Right lobe of liver (tissue), 6 donors: ENCODE measurements around the gene RIOK1. TPM values are rescaled to one million over a fixed set of nuclear protein-coding genes. Genes with fewer than 3 reads are reported as not detected.
"Not testable (repeated sequence)": the region's sequence is repeated elsewhere in the genome, so short reads cannot be mapped to it uniquely, and the experiment has no call there.

Experiments used
- ATAC-seq, 4 donors: fragments of 200-7000 bp; cut with Tn5 transposase; one replicate each; pipeline ENCODE4 v1.9.1; 2020; ENCODE audit warnings: mild to moderate bottlenecking in 4 of 4, moderate library complexity in 4 of 4
- DNase-seq, 3 donors: peaks; one replicate each; pipeline ENCODE4 v3.0.0-alpha.2; 2020
- H3K27ac ChIP-seq, 3 donors: fragments of 200-600 bp; one replicate each; pipeline ENCODE4 v1.8.0; 2022
- H3K27me3 ChIP-seq, 2 donors: fragments of 200-600 bp; one replicate each; pipeline ENCODE4 v1.8.0; 2022
- H3K36me3 ChIP-seq, 4 donors: fragments of 200-600 bp; sonication (generic) in 1 of 4; one replicate each; pipeline versions ENCODE4 v1.5.1 to v1.8.0; 2017 to 2022; ENCODE audit warnings: control low read depth in 1 of 4
- H3K4me1 ChIP-seq, 4 donors: fragments of 200-600 bp; sonication (generic) in 1 of 4; one replicate each; pipeline versions ENCODE4 v1.5.1 to v1.8.0; 2017 to 2022; ENCODE audit warnings: control low read depth in 1 of 4
- H3K4me3 ChIP-seq, 3 donors: fragments of 200-600 bp; one replicate each; pipeline ENCODE4 v1.8.0; 2022
- H3K9me3 ChIP-seq, 4 donors: fragments of 200-600 bp; sonication (generic) in 1 of 4; one replicate each; pipeline versions ENCODE4 v1.5.1 to v1.8.0; 2017 to 2022; ENCODE audit warnings: control low read depth in 1 of 4
- POLR2A ChIP-seq: fragments of 450-650 bp; IDR thresholded peaks from one replicate; pipeline ENCODE4 v1.6.1; 2017; ENCODE audit warnings: antibody characterized with exemption, mild to moderate bottlenecking
- WGBS: methylation state at CpG from one replicate; pipeline ENCODE4 v1.1.6; 2018; ENCODE audit warnings: low coverage, low lambda C conversion rate; ENCODE audit not compliant: insufficient coverage; ENCODE audit errors: missing lambda C conversion rate; 5-methylcytosine and 5-hydroxymethylcytosine counted together
- intact Hi-C, 2 donors: fragments of 100-400 bp; cut with DNase I; formaldehyde crosslinking; loops; one replicate each; pipeline versions ENCODE4 v1.11.2 to v1.14.1; 2022
- long read RNA-seq: library from polyadenylated mRNA; unstranded; transcript quantifications from one replicate; pipeline ENCODE4 v2.0.0, GENCODE V29; 2019
- total RNA-seq, 6 experiments: library from RNA; depleted of rRNA in 2 of 6; stranded (reverse); fragments of >200 nt in 2 of 6; fragmentation: NEBNext Ultra II Directional in 3 of 6; extraction: Animal tissue kit (Norgen Biotek cat#: 25700) in 3 of 6; gene quantifications; one replicate each; pipeline versions ENCODE4 v1.1.0 to v1.2.4, GENCODE V29; 2016 to 2023
- TF ChIP-seq, protein P1 (sequence below), 4 donors: fragments of 200-600 bp in 3 of 4; fragments of 450-650 bp in 1 of 4; IDR thresholded peaks; one replicate each; pipeline versions ENCODE4 v1.5.1 to v1.8.0; 2016 to 2022; ENCODE audit warnings: antibody characterized with exemption in 4 of 4, mild to moderate bottlenecking in 2 of 4
- donor health status: DM: no; HTN: yes; CAD: no.
- donor health status: DM: no; HTN: no; CAD: no.
- donor health status: DM: no; HTN: no; CAD: no.
- donor health status: DM: no; HTN: yes; CAD: no.
- donor health status: DM: no; HTN: yes; CAD: no.

RIOK1 gene
- 1 to 10 TPM; 4.6 to 7.9 (median 6.7) TPM for total RNA-seq
- long read RNA-seq, partial matches to known transcripts: 1 of 3 reads
- long read RNA-seq, other reads (novel, unspliced or antisense): 1 of 3 reads

DNA sequence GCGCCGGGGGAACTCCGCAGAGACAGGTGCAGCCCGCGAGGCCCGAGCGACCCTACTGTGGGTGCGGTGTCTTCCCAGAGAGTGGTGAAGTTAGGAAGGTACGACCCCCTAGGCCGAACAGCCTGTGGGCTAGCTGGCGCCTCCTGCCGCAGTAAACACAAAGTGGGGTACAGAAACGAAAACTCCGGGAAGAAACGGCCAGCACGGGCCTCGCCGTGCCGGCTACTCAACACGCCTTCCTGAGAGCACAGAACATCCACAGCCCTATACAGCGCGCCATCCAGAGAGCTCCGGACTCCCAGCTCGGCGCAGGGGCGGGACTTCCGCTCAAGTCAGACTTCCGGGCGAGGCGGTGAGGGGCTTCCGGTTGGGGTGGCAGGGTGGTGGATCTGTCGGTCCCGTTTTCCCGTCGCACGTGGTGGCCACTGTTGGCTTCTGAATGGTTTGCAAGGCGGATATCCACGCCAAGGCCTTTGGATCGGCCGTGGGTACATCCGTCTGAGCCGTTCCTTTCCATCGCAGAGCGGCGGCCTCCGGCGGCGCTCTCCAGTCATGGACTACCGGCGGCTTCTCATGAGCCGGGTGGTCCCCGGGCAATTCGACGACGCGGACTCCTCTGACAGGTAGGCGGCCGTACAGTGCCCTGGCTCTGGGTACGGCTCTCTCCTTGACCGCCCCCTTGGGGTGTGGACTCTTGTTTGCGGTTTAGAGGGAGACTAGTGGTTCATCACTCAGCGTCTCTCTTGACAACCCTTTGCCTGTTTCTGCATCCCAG is at the start of gene RIOK1, which contains the start of gene CAGE1:
Gene RIOK1 (plus strand): TSS at position 358 of the 775 bp plus-strand sequence. CDS start 195 bp downstream, at position 553.
Gene CAGE1 (minus strand): TSS at position 292 of the 775 bp plus-strand sequence. CDS start 2,569 bp downstream, outside the sequence.
- peaks cover 0 to 20% (median 0%) of the 10 kb centered on the region in 4 donors for H3K4me1 ChIP-seq
- no peaks in the 10 kb centered on the region for H3K9me3 ChIP-seq
- no peaks in the 10 kb centered on the region for H3K27me3 ChIP-seq
- DNase-seq (peak; percentile 96 to 97 (median 96)), ATAC-seq (peak; percentile 99 to 100 (median 99))
- H3K27ac ChIP-seq: peak within 1 kb of the TSS; percentile 38 to 81 (median 80)
- H3K4me3 ChIP-seq: peak within 1 kb of the TSS; percentile 54 to 89 (median 75)
- intact Hi-C loops: no loop called here
- whole genome bisulfite sequencing: 0% methylated on average over 17 of the region's 62 CpGs
- peaks cover 0 to 9% (median under 1%) of the 10 kb centered on the region in 4 donors for H3K36me3 ChIP-seq
- TF ChIP-seq POLR2A: peak; percentile 83
- TF ChIP-seq, protein P1, sequence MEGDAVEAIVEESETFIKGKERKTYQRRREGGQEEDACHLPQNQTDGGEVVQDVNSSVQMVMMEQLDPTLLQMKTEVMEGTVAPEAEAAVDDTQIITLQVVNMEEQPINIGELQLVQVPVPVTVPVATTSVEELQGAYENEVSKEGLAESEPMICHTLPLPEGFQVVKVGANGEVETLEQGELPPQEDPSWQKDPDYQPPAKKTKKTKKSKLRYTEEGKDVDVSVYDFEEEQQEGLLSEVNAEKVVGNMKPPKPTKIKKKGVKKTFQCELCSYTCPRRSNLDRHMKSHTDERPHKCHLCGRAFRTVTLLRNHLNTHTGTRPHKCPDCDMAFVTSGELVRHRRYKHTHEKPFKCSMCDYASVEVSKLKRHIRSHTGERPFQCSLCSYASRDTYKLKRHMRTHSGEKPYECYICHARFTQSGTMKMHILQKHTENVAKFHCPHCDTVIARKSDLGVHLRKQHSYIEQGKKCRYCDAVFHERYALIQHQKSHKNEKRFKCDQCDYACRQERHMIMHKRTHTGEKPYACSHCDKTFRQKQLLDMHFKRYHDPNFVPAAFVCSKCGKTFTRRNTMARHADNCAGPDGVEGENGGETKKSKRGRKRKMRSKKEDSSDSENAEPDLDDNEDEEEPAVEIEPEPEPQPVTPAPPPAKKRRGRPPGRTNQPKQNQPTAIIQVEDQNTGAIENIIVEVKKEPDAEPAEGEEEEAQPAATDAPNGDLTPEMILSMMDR (IDR thresholded peaks at IDR 0.05): peak in 3 of 4 donors; percentile 15 to 21 (median 15)

DNA sequence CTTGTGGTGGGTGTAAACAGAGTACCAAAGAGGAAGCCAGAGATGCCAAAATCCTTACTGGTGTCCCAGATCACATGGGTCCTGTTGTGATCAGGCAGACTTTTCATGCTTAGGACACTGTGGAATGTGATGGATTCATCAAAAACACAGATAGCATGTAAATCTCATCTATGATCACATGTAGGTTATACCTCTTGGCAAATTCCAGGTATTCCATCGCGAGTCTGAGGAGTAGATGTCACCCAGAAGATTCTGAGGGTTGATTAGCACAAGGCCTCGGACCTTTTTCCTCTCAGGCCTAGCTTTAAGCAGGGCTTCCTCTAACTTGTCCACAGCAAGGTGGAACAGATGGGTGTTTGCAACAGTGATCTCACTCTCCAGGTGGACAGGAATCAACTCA is 48.3 kb upstream of the RIOK1 start:
- DNase-seq (no peak), ATAC-seq (no peak)
- H3K36me3 ChIP-seq: no peaks in the 10 kb centered on the region
- no peak for TF ChIP-seq POLR2A
- TF ChIP-seq, protein P1 (IDR thresholded peaks at IDR 0.05): no peak
- no peak overlapping the region for H3K4me3 ChIP-seq
- H3K27me3 ChIP-seq: no peaks in the 10 kb centered on the region
- 97% methylated on average over 3 of the region's 3 CpGs for WGBS
- intact Hi-C loops: no loop called here
- no peak overlapping the region for H3K27ac ChIP-seq
- no peaks in the 10 kb centered on the region for H3K9me3 ChIP-seq
- no peaks in the 10 kb centered on the region for H3K4me1 ChIP-seq

DNA sequence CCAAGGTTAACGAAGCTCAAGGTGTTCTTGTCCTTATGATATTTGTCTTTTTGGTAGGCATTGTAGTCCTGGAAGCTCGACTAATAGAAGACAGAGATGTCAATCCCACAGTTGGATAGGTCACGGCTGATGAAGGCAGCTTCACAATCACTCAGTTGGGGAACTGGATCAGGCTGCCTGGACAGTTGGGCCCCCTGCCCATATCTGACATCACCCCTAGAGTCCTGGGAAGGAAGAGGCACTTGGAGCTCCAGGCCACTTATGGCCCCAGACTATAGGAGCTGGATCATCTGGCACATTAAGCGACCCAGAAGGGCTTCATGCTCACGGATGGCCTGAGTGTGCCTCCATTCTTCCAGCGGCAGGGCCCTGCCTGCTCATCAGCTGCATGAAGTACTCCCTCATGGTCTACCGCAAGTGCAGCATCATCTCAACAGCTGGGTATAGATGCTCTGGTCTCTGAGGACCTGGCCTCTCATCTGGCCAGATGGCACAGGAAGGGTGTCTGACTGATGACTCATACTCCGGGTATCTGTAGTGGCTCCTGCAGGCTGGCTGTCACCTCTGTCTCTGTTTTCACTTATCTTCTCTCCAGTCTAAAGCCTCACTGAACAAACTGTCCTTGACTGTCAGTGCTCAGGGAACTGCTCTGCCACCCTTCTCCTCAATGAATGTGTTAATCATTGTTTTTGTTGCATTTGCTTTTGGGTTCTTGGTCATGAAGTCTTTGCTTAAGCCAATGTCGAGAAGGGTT is 47.4 kb upstream of the RIOK1 start:
- ATAC-seq (peak in 1 of 4 donors; percentile 72), DNase-seq (no peak)
- Histone ChIP-seq H3K27me3 (no peaks in the 10 kb centered on the region), H3K36me3 (no peaks in the 10 kb centered on the region), H3K4me3 (no peak overlapping the region), H3K9me3 (no peaks in the 10 kb centered on the region), H3K27ac (no peak overlapping the region), H3K4me1 (no peaks in the 10 kb centered on the region)
- intact Hi-C loops: no loop called here
- TF ChIP-seq POLR2A: no peak
- TF ChIP-seq, protein P1 (IDR thresholded peaks at IDR 0.05): no peak
- 60% methylated on average over 4 of the region's 9 CpGs for WGBS

DNA sequence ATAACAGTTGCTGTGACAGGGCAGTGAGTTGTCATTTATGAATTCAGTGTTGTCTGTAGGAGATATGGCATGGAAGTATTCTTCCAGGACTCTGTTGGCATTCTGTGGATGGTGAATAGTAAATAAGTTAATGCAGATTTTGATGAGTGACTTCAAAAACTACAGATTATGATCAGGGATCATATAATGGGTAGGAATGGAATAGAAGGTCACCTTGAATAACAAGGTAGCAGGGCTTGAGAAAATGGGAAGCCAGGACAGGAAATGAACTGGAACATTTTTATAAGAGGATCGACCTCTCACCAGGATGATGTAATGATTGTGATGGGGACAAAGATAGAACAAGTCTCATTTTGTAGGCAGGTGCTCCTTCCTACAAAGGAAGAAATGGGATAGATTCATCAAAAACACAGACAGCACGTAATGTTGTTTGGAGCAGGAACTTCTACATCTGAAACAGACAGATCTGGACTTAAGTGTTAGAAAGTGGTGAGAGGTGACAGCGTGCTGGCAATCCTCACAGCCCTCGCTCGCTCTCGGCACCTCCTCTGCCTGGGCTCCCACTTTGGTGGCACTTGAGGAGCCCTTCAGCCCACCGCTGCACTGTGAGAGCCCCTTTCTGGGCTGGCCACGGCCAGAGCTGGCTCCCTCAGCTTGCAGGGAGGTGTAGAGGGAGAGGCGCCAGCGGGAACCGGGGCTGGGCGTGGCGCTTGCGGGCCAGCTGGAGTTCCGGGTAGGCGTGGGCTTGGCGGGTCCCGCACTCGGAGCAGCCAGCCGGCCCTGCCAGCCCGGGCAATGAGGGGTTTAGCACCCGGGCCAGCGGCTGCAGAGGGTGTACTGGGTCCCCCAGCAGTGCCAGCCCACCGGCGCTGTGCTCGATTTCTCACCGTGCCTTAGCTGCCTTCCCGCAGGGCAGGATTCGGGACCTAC is 45.8 kb upstream of the RIOK1 start:
- no peak for ATAC-seq
- WGBS: 78% methylated on average over 4 of the region's 29 CpGs
- TF ChIP-seq, protein P1 (IDR thresholded peaks at IDR 0.05): no peak
- TF ChIP-seq POLR2A: no peak
- no peak for DNase-seq
- H3K27me3 ChIP-seq: no peaks in the 10 kb centered on the region
- intact Hi-C loops: no loop called here
- no peak overlapping the region for H3K27ac ChIP-seq
- no peaks in the 10 kb centered on the region for H3K4me1 ChIP-seq
- H3K9me3 ChIP-seq: no peaks in the 10 kb centered on the region
- no peaks in the 10 kb centered on the region for H3K36me3 ChIP-seq
- no peak overlapping the region for H3K4me3 ChIP-seq

DNA sequence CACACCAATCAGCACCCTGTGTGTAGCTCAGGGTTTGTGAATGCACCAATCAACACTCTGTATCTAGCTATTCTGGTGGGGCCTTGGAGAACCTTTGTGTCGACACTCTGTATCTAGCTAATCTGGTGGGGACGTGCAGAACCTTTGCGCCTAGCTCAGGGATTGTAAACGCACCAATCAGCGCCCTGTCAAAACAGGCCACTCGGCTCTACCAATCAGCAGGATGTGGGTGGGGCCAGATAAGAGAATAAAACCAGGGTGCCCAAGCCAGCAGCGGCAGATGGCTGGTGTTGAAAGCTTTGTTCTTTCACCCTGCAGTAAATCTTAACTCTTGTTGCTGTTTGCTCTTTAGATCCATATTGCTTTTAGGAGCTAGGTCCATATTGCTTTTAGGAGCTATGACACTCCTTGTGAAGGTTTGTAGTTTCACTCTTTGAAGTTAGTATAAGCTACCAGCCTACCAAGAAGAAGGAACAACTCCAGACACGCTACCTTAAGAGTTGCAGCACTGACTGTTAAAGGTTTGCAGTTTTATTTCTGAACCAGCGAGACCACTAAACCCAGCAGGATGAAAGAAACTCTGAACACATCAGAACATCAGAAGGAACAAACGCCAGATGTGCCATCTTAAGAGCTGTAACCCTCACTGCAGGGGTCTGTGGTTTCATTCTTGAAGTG is 44.7 kb upstream of the RIOK1 start:
- WGBS: 66% methylated on average over 8 of the region's 10 CpGs
- H3K9me3 ChIP-seq, H3K4me3 ChIP-seq, H3K27me3 ChIP-seq, H3K4me1 ChIP-seq, H3K27ac ChIP-seq, intact Hi-C loops, ATAC-seq, H3K36me3 ChIP-seq, DNase-seq: not testable (repeated sequence)

DNA sequence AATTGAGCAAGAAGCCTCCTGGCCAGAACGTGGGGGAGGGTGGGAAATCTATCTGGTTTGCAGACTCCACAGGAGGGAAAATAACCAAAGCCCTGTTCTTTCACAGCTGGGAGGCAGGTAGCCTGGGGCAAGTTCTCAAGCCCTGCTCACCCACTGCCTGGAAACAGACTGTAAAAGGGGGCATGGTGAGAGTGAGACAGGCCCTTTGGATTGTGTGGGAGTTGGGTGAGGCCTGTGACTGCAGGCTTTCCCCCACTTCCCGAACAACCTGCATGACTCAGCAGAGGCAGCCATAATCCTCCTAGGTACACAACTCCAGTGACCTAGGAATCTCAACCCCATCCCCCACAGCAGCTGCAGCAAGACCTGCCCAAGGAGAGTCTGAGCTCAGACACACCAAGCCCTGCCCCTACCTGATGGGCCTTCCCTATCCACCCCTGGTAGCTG is 42.0 kb upstream of the RIOK1 start:
- DNase-seq, H3K27me3 ChIP-seq, intact Hi-C loops, H3K4me1 ChIP-seq, ATAC-seq, H3K27ac ChIP-seq, H3K4me3 ChIP-seq, H3K36me3 ChIP-seq, H3K9me3 ChIP-seq: not testable (repeated sequence)
- no CpG with 5 or more reads among the region's 2 CpGs for WGBS
